ENCODE data around the gene RGL3. TPM values are rescaled to one million over a fixed set of nuclear protein-coding genes. Genes with fewer than 3 reads are reported as not detected.

The RGL3 gene
- total and polyA plus RNA-seq, 2 of the 4 experiments (the other 2 are of a cell fraction): 0.18 to 0.62 TPM

DNA sequence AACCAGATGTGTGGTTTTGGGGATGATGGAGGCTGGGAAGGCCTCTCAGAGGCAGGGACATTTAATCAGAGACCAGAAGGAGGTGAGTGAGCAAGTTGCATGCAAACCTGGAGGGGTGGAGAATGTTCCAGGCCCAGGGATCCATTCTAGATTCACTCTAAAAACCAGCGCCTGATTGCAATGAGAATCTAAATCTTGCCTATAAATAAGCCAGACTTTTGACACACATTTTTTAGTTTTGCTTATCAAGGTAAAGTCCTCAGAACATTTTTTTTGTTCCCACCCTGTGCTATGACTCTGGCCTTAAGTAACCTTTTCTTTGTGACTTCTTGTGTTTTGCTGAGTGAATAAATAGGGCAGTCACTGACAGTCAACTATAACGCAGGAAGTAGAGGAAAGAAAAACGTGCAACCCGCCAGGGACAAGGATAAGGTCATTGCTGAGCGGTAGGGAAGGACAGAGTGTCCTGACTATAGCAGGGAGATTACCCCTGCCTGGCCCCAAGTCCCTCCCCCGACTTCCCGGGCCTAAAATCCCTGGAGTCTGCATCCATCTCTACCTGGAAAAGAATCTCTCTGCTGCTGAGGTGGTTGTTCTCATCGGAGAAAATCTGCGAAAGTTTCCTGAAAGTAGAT, 14.4 kb downstream of the RGL3 start:
- H3K9me1 ChIP-seq (ENCODE audit: insufficient read depth, low read length): no peaks in the 10 kb centered on the region
- no peak overlapping the region for H3K27ac ChIP-seq (ENCODE audit: insufficient read depth, low read length)
- H2AFZ ChIP-seq (replicated peaks; ENCODE audit: low read length, poor library complexity): peak overlapping the region; percentile 63
- H3K4me3 ChIP-seq (ENCODE audit: insufficient read depth, low read depth, low read length): no peak overlapping the region
- ChIA-PET POLR2A (ENCODE audit: unreplicated experiment) (no interaction called here), CTCF (interaction anchor here (1.1 kb wide), 1 partner anchor 24 kb away, joined by 3 read pairs; no protein-coding TSS in a partner anchor)
- TF ChIP-seq MAFK (IDR thresholded peaks at IDR 0.05; ENCODE audit: low read depth, low read length): no peak
- TF ChIP-seq, protein P1, sequence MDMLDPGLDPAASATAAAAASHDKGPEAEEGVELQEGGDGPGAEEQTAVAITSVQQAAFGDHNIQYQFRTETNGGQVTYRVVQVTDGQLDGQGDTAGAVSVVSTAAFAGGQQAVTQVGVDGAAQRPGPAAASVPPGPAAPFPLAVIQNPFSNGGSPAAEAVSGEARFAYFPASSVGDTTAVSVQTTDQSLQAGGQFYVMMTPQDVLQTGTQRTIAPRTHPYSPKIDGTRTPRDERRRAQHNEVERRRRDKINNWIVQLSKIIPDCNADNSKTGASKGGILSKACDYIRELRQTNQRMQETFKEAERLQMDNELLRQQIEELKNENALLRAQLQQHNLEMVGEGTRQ (IDR thresholded peaks at IDR 0.05; ENCODE audit: low read depth, low read length): no peak
- TF ChIP-seq POLR2A (IDR thresholded peaks at IDR 0.05; ENCODE audit: low read depth, low read length): no peak
- no peak for TF ChIP-seq RFX5 (IDR thresholded peaks at IDR 0.05; ENCODE audit: low read depth, low read length)
- TF ChIP-seq, protein P2, sequence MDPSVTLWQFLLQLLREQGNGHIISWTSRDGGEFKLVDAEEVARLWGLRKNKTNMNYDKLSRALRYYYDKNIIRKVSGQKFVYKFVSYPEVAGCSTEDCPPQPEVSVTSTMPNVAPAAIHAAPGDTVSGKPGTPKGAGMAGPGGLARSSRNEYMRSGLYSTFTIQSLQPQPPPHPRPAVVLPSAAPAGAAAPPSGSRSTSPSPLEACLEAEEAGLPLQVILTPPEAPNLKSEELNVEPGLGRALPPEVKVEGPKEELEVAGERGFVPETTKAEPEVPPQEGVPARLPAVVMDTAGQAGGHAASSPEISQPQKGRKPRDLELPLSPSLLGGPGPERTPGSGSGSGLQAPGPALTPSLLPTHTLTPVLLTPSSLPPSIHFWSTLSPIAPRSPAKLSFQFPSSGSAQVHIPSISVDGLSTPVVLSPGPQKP (IDR thresholded peaks at IDR 0.05; ENCODE audit: borderline replicate concordance, low read depth, low read length): no peak
- no peak for TF ChIP-seq MXI1 (IDR thresholded peaks at IDR 0.05; ENCODE audit: borderline replicate concordance, low read depth, low read length)
- TF ChIP-seq CHD1 (IDR thresholded peaks at IDR 0.05; ENCODE audit: low read depth, low read length): no peak
- no peak for TF ChIP-seq NFE2L2 (IDR thresholded peaks at IDR 0.05; ENCODE audit: low read depth, low read length)
- no peak overlapping the region for H3K9ac ChIP-seq (ENCODE audit: low read depth, low read length)
- no peak overlapping the region for H2BK5ac ChIP-seq (ENCODE audit: low read depth, low read length, poor library complexity, severe bottlenecking)
- no peak overlapping the region for H3K14ac ChIP-seq (replicated peaks; ENCODE audit: low read depth, low read length)
- H2AK5ac ChIP-seq (ENCODE audit: low read depth, low read length): no peak overlapping the region
- H2BK120ac ChIP-seq (ENCODE audit: low read depth, low read length): no peak overlapping the region
- in situ Hi-C loops (cut with MboI; ENCODE audit: low sequenced_read_pairs): no loop called here
- BruUV-seq (replicated peaks): no TSS peak
- no peak overlapping the region for H3K23ac ChIP-seq (ENCODE audit: low read depth, low read length)
- H3K36me3 ChIP-seq (ENCODE audit: control insufficient read depth, insufficient read depth, low read length): no peaks in the 10 kb centered on the region
- no peak overlapping the region for H4K91ac ChIP-seq (ENCODE audit: insufficient read depth, low read depth, low read length)
- H2BK20ac ChIP-seq (ENCODE audit: low read depth, low read length): no peak overlapping the region
- no peak overlapping the region for H3K4ac ChIP-seq (ENCODE audit: low read depth, low read length)
- H2BK15ac ChIP-seq (ENCODE audit: low read depth, low read length): no peak overlapping the region
- intact Hi-C loops (cut with micrococcal nuclease): no loop called here
- ATAC-seq (ENCODE audit: low read depth) (no peak), DNase-seq (no peak)
- dilution Hi-C loops (cut with HindIII; ENCODE audit: low sequenced_read_pairs, unreplicated experiment): no loop called here
- 20% methylated on average over 1 of the region's 9 CpGs; no CpG with 5 or more reads in 1 of the 2 experiments for WGBS, 2 experiments (ENCODE audit: extremely low coverage in 2 of 2, insufficient read length in 1 of 2)
- H2AK9ac ChIP-seq (replicated peaks; ENCODE audit: low read depth, low read length, poor library complexity): no peak overlapping the region
- H3K18ac ChIP-seq (ENCODE audit: low read depth, low read length): no peak overlapping the region
- H3K4me2 ChIP-seq (ENCODE audit: low read depth, low read length): no peak overlapping the region
- H3K4me1 ChIP-seq (ENCODE audit: control insufficient read depth, insufficient read depth, low read length): no peaks in the 10 kb centered on the region
- no peak overlapping the region for H3K56ac ChIP-seq (ENCODE audit: extremely low read depth, insufficient read depth, low read length)
- no peaks in the 10 kb centered on the region for H3K9me3 ChIP-seq (ENCODE audit: control insufficient read depth, insufficient read depth, low read length)
- H4K5ac ChIP-seq (ENCODE audit: low read depth, low read length): no peak overlapping the region
- H4K8ac ChIP-seq (ENCODE audit: low read depth in 2 of 2, low read length in 2 of 2): no peak overlapping the region
- peaks cover 2% of the 10 kb centered on the region for H3K27me3 ChIP-seq (ENCODE audit: control insufficient read depth, insufficient read depth, low read length)
- no peaks in the 10 kb centered on the region for H3K79me1 ChIP-seq (ENCODE audit: low read depth in 1 of 2, low read length in 2 of 2)
- H4K20me1 ChIP-seq (ENCODE audit: insufficient read depth, low read length): no peaks in the 10 kb centered on the region; the same call in 1 of the 2 replicates

All from IMR-90 (cell line).